GM19193 (cell line): ENCODE results near the gene RRP12.

Source experiments
- POLR2A ChIP-seq: IDR thresholded peaks from 4 replicates; pipeline ENCODE4 v1.6.1; 2011; ENCODE audit not compliant: insufficient read depth, insufficient read length; ENCODE audit errors: extremely low read depth

RRP12 gene, protein sequence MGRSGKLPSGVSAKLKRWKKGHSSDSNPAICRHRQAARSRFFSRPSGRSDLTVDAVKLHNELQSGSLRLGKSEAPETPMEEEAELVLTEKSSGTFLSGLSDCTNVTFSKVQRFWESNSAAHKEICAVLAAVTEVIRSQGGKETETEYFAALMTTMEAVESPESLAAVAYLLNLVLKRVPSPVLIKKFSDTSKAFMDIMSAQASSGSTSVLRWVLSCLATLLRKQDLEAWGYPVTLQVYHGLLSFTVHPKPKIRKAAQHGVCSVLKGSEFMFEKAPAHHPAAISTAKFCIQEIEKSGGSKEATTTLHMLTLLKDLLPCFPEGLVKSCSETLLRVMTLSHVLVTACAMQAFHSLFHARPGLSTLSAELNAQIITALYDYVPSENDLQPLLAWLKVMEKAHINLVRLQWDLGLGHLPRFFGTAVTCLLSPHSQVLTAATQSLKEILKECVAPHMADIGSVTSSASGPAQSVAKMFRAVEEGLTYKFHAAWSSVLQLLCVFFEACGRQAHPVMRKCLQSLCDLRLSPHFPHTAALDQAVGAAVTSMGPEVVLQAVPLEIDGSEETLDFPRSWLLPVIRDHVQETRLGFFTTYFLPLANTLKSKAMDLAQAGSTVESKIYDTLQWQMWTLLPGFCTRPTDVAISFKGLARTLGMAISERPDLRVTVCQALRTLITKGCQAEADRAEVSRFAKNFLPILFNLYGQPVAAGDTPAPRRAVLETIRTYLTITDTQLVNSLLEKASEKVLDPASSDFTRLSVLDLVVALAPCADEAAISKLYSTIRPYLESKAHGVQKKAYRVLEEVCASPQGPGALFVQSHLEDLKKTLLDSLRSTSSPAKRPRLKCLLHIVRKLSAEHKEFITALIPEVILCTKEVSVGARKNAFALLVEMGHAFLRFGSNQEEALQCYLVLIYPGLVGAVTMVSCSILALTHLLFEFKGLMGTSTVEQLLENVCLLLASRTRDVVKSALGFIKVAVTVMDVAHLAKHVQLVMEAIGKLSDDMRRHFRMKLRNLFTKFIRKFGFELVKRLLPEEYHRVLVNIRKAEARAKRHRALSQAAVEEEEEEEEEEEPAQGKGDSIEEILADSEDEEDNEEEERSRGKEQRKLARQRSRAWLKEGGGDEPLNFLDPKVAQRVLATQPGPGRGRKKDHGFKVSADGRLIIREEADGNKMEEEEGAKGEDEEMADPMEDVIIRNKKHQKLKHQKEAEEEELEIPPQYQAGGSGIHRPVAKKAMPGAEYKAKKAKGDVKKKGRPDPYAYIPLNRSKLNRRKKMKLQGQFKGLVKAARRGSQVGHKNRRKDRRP (N-terminal part only)

DNA sequence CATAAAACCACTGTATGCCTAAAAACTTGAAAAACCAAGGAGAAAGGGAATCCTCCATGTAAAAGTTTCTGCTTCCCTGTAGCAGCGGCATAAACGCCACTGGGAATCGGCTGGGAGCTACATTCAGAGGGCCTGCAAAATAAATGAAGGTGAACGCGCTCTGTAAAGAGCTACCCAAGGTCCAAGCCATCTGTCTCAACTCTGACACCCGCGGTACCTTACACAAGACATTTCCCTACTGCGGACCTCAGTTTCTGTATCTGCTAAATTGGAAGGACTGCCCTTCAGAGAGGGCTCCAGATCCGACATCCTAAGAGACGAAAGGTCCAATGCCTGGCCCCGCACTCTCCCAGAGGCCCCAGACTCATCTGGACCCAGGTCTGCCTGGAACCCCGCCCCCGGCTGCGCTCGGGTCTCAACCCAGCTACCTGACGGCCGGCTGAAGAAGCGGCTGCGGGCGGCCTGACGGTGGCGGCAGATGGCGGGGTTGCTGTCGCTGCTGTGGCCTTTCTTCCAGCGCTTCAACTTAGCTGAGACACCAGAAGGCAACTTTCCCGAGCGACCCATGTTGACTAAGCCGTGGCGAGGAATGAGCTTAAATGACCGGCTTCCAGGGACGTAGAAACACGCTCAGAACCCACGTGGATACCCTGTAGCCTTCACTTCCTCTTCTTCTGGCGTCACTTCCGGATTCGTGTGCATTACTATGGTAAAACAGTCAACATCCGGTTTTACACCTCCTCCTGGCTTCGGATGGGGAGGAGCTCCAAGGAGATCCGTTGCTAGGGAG lies at the start of gene RRP12:
TSS of gene RRP12 (minus strand) at position 676 of the 790 bp plus-strand sequence. CDS start at position 567, 109 bp downstream.
- TF ChIP-seq POLR2A: peak; percentile 66

GRCh38 chr10:97450828-97451227 lies 49.7 kb upstream of the RRP12 start:
- no peak for TF ChIP-seq POLR2A

DNA sequence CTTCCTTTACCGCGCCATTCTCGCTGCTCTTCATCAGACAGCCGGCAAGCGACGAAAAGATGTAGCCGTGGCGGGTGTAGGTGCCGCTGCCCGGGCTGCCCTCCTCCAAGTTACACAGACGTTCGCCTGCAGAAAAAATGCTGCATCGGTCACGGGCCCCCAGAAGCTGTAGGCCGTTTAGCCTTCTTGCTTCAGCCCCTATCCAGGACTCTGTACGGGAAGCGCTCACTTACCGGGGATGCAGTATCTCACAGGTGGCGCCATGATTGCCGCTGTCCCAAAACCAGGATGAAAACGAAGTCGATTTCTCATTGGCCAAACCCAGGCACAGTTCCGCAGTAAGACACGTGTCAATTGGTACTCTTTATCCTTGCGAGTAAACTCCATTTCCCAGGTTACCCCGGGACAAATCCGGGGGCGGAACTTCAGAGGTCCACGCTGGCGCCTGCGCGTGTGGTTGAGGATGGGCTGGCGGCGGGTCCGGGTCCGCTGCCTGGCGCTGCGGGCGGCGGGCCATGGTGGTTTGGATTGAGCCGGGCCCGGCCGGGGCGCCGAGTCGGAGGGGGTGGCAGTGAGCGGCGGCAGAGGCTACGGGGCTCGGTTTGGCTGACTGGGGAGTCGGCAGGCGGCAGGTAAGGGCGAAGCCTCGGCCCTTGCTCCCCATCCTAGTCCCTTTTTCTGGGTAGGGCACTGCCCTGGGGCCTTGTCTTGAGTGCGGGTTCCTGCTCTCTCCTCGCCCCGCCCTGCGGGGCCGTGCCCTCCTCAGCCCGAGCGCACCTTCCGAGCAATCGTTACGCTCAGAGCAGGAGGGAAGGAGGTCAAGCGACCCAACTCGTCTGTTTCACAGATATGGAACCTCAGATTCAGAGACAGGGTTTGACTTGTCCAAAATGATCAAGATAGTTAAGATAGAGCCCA lies 44.8 kb upstream of the RRP12 start, which contains the start of the genes EXOSC1 and ZDHHC16:
TSS of gene EXOSC1 (minus strand) at position 285 of the 918 bp plus-strand sequence. CDS start at position 264, 21 bp downstream.
TSS of gene ZDHHC16 (plus strand) at position 454 of the 918 bp plus-strand sequence. CDS start 5,501 bp downstream, outside the sequence.
- peak; percentile 86 for TF ChIP-seq POLR2A

GRCh38 chr10:97445357-97445721 lies 44.2 kb upstream of the RRP12 start:
- no peak for TF ChIP-seq POLR2A

DNA sequence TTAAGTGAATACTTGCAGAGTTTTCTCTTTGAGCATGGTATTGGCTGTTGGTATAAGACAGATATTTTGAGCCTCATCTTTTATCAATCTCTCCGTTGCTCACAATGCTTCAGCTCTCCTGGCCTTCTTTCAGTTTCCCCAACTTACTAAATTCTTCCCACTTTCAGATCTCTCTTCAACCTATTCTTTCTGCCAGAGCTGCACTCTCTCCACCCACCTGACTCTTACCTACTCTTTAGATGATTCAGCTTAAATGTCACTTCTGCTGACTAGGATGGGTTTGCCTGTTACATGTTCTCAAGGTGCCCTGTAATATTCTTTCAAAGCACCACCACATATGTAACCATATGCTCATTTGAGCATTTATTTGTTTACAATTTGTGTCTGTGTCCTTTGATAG lies 43.1 kb upstream of the RRP12 start:
- TF ChIP-seq POLR2A: no peak

- TF ChIP-seq POLR2A: no peak
These were observed 41.1 kb upstream of the RRP12 start for GRCh38 chr10:97442277-97442676.

- TF ChIP-seq POLR2A: no peak
These were observed 34.1 kb upstream of the RRP12 start for GRCh38 chr10:97435211-97435610.

DNA sequence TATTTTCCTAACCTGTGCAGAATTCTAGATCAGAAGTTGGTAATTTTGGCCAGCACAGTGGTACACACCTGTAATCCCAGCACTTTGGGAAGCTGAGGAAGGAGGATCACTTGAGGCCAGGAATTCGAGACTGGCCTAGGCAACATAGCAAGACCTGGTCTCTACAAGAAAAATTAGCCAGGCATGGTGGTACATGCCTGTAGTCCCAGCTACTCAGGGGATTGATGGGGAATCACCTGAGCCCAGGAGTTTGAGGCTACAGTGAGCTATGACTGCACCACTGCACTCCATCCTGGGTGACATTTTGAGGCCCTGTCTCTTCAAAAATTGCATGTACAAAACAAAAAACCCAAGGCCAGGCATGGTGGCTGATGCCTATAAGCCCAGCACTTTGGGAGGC lies 33.4 kb upstream of the RRP12 start:
- TF ChIP-seq POLR2A: peak; percentile 42

DNA sequence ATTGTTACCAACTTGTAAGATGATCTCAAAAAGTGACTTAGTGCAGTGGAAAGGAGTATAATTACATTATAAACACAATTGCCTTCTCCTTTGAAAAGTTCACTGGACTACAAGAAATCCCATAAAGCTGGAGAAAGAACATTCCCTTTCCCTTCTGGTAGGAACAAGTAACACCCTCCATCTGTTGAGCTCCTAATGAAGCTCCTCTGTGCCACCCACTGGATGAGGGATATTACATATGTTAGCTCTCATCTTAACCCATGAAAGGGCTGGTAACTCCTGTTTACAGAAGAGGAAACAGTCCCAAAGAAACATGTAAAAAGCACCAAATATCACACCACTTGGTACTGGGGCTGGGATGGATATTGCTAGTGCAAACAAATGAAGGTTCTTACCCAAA lies 32.9 kb upstream of the RRP12 start:
- no peak for TF ChIP-seq POLR2A

- no peak for TF ChIP-seq POLR2A
These were observed 27.4 kb upstream of the RRP12 start for GRCh38 chr10:97428572-97428981.

- no peak for TF ChIP-seq POLR2A
These were observed 26.5 kb upstream of the RRP12 start for GRCh38 chr10:97427571-97428179.

- TF ChIP-seq POLR2A: no peak
These were observed 25.8 kb upstream of the RRP12 start for GRCh38 chr10:97426776-97427570.
